ENCODE measurements around the gene ZNF536.

ZNF536 gene

GRCh38 chr19:30593975-30594745 is 222.0 kb downstream of the ZNF536 start:
- no peak for TF ChIP-seq GABPA (IDR thresholded peaks at IDR 0.05; ENCODE audit: low read depth)
- no peak for TF ChIP-seq SPI1 (IDR thresholded peaks at IDR 0.05; ENCODE audit: borderline replicate concordance, low read depth)
- TF ChIP-seq CTCF (IDR thresholded peaks at IDR 0.05; ENCODE audit: insufficient read depth, low read length) = no peak
- TF ChIP-seq, protein P1, sequence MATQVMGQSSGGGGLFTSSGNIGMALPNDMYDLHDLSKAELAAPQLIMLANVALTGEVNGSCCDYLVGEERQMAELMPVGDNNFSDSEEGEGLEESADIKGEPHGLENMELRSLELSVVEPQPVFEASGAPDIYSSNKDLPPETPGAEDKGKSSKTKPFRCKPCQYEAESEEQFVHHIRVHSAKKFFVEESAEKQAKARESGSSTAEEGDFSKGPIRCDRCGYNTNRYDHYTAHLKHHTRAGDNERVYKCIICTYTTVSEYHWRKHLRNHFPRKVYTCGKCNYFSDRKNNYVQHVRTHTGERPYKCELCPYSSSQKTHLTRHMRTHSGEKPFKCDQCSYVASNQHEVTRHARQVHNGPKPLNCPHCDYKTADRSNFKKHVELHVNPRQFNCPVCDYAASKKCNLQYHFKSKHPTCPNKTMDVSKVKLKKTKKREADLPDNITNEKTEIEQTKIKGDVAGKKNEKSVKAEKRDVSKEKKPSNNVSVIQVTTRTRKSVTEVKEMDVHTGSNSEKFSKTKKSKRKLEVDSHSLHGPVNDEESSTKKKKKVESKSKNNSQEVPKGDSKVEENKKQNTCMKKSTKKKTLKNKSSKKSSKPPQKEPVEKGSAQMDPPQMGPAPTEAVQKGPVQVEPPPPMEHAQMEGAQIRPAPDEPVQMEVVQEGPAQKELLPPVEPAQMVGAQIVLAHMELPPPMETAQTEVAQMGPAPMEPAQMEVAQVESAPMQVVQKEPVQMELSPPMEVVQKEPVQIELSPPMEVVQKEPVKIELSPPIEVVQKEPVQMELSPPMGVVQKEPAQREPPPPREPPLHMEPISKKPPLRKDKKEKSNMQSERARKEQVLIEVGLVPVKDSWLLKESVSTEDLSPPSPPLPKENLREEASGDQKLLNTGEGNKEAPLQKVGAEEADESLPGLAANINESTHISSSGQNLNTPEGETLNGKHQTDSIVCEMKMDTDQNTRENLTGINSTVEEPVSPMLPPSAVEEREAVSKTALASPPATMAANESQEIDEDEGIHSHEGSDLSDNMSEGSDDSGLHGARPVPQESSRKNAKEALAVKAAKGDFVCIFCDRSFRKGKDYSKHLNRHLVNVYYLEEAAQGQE (IDR thresholded peaks at IDR 0.05; ENCODE audit: insufficient replicate concordance, low read depth) = no peak
- no peak for TF ChIP-seq POLR2AphosphoS5 (IDR thresholded peaks at IDR 0.05; ENCODE audit: low read depth)
- Histone ChIP-seq H3K27ac (replicated peaks) (no peak overlapping the region), H3K4me3 (replicated peaks; ENCODE audit: insufficient read depth, low read length) (no peak overlapping the region), H3K27me3 (ENCODE audit: insufficient read depth, poor library complexity, severe bottlenecking) (no peaks in the 10 kb centered on the region)
- DNase-seq (ENCODE audit: low read depth in 1 of 2, low spot score in 1 of 2) = no peak

DNA sequence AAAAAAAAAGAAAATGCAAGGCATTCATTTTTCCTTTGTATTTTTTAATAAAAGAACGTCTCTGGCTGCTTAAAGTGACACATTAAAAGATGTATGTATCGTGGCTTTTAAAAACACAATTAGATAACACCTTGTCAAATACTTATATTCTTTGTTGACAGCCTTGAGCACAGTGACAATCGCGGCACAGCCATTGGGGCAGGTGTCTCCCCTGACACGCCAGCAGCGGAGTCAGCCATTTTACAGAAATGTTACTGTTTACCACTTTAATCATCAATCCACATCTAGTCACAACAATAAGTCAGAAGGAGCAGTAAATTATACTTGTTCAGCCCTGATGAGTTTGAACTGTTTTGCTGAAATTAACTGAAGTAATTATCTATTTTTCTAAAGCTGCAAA is 224.1 kb downstream of the ZNF536 start:
- no peak overlapping the region for H3K27ac ChIP-seq (replicated peaks)
- DNase-seq (ENCODE audit: low read depth in 1 of 2, low spot score in 1 of 2) = no peak
- H3K4me3 ChIP-seq (replicated peaks; ENCODE audit: insufficient read depth, low read length) = no peak overlapping the region
- H3K27me3 ChIP-seq (ENCODE audit: insufficient read depth, poor library complexity, severe bottlenecking) = no peaks in the 10 kb centered on the region
- TF ChIP-seq SPI1 (IDR thresholded peaks at IDR 0.05; ENCODE audit: borderline replicate concordance, low read depth) = no peak
- TF ChIP-seq, protein P1 (IDR thresholded peaks at IDR 0.05; ENCODE audit: insufficient replicate concordance, low read depth) = no peak

GRCh38 chr19:30596813-30597399 is 224.7 kb downstream of the ZNF536 start:
- Histone ChIP-seq H3K27me3 (ENCODE audit: insufficient read depth, poor library complexity, severe bottlenecking) (no peaks in the 10 kb centered on the region), H3K27ac (replicated peaks) (no peak overlapping the region), H3K4me3 (replicated peaks; ENCODE audit: insufficient read depth, low read length) (no peak overlapping the region)
- TF ChIP-seq POLR2AphosphoS5 (IDR thresholded peaks at IDR 0.05; ENCODE audit: low read depth) (no peak), CTCF (IDR thresholded peaks at IDR 0.05; ENCODE audit: insufficient read depth, low read length) (no peak), SPI1 (IDR thresholded peaks at IDR 0.05; ENCODE audit: borderline replicate concordance, low read depth) (no peak), GABPA (IDR thresholded peaks at IDR 0.05; ENCODE audit: low read depth) (no peak)
- TF ChIP-seq, protein P1 (IDR thresholded peaks at IDR 0.05; ENCODE audit: insufficient replicate concordance, low read depth) = no peak
- no peak for DNase-seq (ENCODE audit: low read depth in 1 of 2, low spot score in 1 of 2)

Measured in HL-60 (cell line).